Measurements from ENCODE around the gene GUK1. TPM values are rescaled to one million over a fixed set of nuclear protein-coding genes. Genes with fewer than 3 reads are reported as not detected.
A peak's percentile ranks its signal among the peaks of the same experiment; 100 is the strongest.

GUK1 gene
- total RNA-seq, 1 donor from 2014 or later, result 242 TPM

GRCh38 chr1:228142155-228142691 is 2.1 kb downstream of the GUK1 start:
- TF ChIP-seq CTCF (conservative IDR thresholded peaks at IDR 0.05; ENCODE audit: low read depth, low read length), result no peak
- peak overlapping the region; percentile 63 for H3K4me3 ChIP-seq (ENCODE audit: low read depth, low read length)
- DNase-seq (ENCODE audit: low read depth), result no peak

GRCh38 chr1:228142701-228143136 is 2.6 kb downstream of the GUK1 start:
- no peak for TF ChIP-seq CTCF (conservative IDR thresholded peaks at IDR 0.05; ENCODE audit: low read depth, low read length)
- no peak overlapping the region for H3K4me3 ChIP-seq (ENCODE audit: low read depth, low read length)
- DNase-seq (ENCODE audit: low read depth), result no peak

GRCh38 chr1:228143480-228144192 is 3.6 kb downstream of the GUK1 start:
- DNase-seq (ENCODE audit: low read depth), result no peak
- TF ChIP-seq CTCF (conservative IDR thresholded peaks at IDR 0.05; ENCODE audit: low read depth, low read length), result no peak
- no peak overlapping the region for H3K4me3 ChIP-seq (ENCODE audit: low read depth, low read length)

- no peak overlapping the region for H3K4me3 ChIP-seq (ENCODE audit: low read depth, low read length)
- TF ChIP-seq CTCF (conservative IDR thresholded peaks at IDR 0.05; ENCODE audit: low read depth, low read length), result no peak
- no peak for DNase-seq (ENCODE audit: low read depth)
Measured at GRCh38 chr1:228144193-228144992, 4.3 kb downstream of the GUK1 start.

GRCh38 chr1:228144993-228145343 is 4.9 kb downstream of the GUK1 start:
- no peak for TF ChIP-seq CTCF (conservative IDR thresholded peaks at IDR 0.05; ENCODE audit: low read depth, low read length)
- no peak for DNase-seq (ENCODE audit: low read depth)
- H3K4me3 ChIP-seq (ENCODE audit: low read depth, low read length), result no peak overlapping the region

- no peak for DNase-seq (ENCODE audit: low read depth)
- H3K4me3 ChIP-seq (ENCODE audit: low read depth, low read length), result no peak overlapping the region
- TF ChIP-seq CTCF (conservative IDR thresholded peaks at IDR 0.05; ENCODE audit: low read depth, low read length), result no peak
Measured at GRCh38 chr1:228145463-228146416, 5.7 kb downstream of the GUK1 start.

All from epithelial cell of proximal tubule (primary cell).